ENCODE results near the gene ADAMTS2.

The ADAMTS2 gene

DNA sequence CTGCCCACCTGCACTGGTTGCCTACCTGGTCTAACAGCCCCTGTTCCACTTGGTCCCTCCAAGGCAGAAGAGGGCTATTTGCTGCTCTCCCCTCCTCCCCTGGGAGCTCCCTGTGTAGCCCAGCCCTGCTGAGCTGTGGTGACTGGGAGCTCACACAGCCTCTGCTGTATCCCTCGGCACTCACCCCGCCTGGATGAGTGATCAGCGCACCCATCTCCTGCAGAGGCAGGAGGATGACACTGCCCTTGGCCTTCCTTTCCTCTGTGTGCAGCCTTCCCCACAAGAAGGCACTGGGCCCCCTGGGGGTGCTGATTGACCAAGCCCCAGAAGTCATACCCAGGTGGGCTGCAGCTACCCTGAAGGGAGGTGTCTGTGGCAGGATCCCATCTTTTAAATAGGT, 134.2 kb downstream of the ADAMTS2 start:
- no peak for DNase-seq

DNA sequence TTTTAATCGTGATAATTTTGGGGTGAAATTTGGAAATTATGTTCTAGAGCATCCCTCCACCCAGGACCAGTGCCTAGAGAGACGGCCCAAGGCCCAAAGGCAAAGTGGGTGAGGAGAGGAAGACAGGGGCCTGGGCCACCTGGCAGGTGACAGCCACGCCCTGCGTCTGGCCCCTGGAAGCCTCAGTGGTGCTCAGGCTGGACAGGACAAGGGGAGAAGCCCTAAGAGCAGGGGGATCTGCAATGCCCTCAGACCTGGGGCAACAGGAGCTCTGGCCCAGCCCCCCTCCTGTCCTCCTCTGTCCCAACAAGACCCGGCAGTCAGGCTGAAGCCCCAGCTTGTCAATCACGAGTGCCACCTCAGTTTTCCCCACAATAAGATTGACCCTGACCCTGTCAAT, 134.8 kb downstream of the ADAMTS2 start:
- no peak for DNase-seq

DNA sequence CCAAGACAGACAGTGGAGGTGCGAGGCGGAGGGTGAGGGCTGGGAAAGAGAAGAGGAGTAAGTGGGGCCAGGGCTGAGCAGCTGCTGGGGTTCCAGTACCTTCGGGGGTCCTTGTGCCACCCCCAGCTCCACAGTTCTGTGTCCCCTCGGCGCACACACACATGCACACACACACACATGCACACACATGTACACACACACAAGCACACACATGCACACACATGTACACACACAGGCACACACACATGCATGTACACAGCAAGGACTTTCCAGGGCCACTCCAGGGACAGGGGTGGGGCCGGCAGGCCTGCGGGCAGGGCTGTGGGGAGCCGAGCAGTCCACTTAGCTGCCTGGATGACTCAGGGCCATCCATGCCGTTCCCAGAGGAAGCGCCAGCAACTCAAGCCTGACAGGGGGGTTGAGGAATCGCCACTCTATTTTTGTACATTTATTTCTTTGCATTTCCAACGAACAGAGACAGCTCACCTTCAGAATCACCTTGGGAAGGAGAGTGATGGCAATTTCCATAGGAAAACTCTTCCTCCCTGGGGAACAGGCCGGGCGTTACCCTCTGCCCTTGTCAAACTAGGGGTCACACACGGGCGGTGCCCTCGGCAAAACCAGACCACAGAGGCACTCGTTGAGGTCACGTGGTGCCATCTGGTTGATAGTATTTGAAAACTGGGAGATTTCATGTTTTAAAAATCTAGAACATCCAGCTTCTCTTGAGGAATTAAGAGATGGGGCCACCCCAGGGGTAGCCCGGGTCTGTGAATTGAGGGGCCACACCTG, 135.7 kb downstream of the ADAMTS2 start:
- no peak for DNase-seq

DNA sequence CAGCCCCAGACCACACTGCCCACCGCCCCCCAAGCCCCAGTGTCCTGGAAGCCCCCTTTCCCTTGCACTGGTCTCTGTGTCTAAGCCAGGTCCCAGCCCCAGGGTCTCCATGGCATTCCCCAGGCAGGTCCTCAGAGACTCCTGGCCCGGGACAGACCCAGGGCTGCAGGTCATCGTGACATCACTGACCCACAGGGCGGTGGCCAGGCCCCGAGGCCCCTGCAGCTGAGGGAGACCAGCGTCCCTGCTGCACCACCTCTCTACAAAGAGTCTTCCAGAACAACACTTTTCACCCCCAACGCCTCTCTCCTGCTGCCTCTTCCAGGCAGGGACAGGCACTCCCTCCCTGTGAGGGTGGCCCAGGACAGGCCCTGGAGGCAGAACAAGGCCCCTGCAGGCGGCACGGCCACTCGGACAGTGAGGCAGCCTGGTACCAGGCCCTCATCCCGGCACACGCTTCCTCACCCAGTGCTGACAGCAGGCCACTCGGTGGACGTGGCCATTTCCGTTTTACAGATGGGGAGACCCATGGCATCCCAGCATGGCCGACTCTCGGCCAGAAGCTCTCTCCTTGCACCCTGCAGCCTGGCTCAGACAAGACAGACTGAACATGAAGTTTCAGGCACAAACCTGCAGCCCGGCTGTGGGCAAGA, 136.4 kb downstream of the ADAMTS2 start:
- DNase-seq = no peak

DNA sequence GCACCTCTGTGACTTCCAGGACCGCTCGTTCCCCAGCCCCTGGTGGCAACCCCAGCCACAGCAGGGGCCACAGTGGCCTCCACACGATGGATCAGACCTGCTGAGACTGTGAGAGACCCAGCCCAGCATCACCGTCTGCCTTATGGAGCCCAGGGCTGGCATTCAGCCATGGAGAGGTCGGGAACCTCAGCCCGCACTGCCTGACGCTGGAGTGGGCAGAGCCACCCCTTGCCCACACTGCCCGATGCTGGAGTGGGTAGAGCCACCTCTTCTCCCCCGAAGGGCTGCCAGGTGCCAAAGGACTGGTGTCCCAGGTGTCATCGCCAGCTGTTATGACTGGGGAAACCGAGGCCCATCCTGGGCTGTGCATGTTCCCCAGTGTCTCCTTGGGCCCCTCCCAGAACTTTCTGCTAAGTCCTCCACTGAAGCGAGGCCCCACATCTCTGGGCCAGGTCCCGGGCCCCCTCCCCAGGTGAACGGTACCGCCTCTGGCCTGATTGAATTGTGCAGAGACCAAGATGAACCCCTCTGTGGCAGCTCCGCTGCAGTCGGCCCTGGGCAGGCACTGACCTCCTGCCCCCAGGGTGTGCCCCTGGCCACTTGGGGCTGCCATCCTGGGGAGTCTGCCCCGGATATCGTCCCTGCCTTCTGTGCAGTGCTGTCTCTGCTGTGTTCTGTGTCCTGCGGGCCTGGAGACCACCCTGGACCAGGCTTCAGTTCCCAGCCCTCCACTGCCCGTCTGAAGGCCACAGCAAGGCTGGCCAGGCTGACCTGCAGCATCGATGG, 137.1 kb downstream of the ADAMTS2 start:
- DNase-seq = no peak

DNA sequence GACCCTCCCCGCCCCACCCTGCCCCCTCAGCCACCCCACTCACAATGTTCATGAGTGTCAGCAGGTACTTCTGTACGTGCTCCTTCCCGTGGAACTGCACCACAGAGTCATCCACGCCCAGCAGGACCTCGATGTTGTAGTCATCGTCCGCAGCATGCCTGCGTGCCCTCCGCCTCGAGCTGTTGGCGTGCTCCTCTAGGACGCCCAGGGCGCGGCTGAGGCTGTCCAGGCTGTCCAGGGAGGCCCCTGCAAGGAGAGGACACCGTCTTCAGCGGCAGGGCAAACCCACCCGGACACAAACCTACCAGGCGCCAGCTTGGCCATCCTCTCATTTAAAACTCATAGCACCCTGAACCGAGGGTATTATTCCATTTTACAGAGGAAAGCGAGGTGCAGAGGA, 137.8 kb downstream of the ADAMTS2 start:
- no peak for DNase-seq

DNA sequence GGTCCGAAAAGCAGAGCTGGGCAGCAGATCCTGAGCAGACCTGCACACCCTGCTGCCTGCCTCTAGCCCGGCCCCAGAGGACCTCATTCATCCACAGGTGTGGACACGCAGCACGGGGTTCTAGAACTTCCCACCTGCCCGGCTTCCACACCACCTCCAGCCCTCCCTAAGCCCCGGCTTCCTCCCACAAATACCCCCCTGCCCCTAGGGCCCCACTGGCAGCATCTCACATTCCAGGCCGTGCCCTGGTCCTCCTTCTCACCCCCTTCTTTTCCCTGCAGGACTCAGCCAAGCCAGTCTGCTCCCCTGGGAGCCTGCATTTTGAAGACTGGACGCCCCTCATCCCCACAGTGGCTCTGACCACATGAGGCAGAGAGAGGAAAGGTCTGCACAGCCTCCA, 138.9 kb downstream of the ADAMTS2 start:
- no peak for DNase-seq

DNA sequence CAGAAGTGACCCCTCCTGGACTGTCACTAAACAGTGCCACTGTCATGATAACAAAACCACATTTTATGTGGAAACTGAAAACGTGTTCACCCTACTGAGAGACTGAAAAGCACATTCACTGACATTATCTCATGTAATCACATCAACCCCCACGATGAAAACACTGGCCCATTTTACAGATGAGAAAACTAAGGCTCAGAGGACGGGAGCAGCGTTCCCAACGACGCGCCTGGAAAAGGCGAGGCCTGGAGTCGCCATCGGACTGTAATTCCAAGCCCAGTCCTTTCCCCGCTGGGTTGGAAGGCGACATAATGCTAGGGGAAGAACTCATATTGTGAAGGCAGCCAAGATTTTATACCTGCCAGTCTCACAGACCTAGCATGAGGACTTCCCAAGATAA, 140.0 kb downstream of the ADAMTS2 start:
- DNase-seq = no peak

DNA sequence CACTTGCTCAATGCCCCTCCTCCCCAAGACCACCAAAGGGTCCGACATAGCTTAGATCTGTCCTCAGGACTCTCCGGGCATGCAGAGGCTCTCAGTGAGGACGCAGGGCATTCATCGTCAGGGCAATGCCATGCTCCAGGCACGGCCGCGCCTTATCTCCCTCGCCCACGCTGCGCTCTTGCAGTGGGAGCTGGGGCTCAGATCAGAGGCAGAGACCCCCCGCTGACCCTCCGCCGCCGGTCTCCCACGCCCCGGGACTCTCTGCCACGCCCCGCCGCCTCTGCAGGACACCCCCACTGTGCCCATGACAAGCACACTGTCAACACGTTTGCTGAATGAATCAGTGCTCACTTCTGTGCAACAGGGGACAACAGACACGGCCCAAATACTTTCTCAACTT, 140.7 kb downstream of the ADAMTS2 start:
- DNase-seq = no peak

DNA sequence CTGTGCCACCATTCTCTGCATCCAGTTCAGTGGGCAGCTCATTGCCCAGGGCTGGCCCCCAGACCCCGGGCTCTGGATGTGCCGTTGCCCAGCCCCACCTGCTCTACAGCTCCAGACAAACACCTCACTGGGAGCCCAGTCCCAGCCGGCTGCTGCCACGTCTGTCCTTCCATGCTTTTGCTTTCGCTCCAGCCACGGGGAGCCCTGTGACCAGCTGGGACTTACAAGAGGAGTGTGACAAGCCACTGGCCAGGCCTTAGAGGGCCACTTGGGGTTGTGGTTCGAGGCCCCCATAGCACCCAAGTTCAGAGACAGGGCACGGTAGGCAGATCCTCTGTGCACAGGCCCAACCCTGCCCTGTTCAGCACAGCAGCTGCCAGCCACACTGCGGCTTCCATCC, 142.0 kb downstream of the ADAMTS2 start:
- DNase-seq = no peak

DNA sequence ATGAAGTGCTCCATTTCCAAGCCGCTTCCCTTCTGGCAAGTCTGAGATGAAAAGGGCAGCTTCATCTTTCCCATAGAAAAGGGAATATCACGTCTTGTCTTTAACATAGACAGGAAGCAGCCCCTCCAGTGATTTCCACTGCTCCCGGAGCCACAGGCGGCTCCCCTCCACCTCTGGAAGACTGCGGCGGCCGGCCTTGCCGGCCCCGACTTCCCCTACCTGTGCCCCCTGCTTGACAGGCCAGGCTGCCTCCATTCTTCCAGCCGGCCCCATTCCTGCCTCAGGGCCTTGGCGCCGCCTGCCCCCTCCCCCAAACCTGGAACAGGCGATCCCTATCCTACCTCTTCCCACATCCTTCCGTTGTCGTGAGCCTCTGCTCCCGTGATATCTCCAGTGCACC, 143.3 kb downstream of the ADAMTS2 start:
- DNase-seq = no peak

DNA sequence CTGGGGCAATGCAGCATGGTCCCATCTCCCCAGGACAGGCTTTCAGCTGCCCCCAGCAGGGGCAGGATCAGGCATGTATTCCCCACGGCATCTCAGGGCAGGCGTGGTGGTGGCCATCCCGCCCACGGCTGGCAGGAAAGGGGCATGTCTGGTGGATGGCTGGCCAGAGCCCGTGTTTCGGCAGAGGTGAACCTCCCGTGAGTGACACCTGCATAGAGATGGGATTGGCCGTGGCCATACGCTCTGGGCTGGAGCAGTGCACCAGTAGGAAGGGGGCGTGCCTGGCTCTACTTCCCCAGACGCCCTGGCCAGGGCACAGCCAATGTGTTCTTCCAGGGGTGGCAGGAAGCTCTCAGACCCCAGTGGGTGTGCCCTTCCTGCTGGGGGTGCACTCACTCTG, 146.0 kb downstream of the ADAMTS2 start:
- no peak for DNase-seq

DNA sequence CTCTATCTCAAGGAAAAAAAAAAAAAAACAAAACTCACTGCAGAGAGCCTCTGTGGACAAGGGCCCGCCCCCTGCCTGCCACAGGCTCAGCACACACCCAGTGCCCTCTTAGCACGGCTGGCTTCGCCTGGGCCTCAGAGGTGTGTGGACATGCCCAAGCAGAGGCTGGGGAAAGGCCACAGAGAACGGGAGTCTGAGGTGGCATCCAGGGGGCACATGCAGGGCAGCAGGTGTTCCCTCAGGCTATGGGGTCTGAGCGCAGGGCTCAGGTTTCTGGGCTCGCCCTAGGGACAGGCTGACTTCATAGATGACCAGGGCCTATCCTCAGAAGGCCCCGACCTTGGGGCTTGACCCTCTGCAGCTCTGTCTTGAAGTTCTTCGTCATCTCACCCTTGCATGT, 146.4 kb downstream of the ADAMTS2 start:
- no peak for DNase-seq

DNA sequence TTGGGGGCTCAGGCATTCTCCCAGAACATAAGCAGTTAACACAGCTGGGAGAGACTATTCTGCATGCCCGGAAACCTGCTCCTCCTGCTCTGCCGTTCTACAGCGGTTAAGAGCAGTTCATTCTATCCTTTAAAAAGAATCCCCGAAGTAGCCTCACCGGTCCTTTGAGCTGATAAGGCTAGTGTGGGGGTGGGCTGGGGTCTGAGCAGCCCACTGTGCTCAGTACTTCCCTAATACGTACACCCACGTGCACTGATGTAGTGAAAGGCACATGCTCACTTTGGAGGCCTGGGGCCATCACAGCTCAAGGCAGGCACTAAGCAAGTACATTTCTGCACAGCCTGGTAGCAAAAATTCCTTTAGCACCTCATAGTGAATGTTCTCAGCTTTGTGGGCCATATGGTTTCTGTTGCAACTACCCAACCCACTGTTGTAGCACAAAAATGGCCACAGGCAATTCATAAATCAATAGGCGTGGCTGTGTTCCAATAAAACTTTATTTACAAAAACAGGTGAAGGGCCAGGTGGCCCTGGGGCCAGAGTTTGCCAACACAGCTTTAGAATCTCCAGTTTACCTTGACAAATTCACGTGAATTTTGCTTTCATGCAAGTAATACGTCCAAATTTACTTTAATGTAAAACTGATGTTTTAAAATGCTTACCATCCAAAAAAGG, 148.7 kb downstream of the ADAMTS2 start:
- no peak for DNase-seq

DNA sequence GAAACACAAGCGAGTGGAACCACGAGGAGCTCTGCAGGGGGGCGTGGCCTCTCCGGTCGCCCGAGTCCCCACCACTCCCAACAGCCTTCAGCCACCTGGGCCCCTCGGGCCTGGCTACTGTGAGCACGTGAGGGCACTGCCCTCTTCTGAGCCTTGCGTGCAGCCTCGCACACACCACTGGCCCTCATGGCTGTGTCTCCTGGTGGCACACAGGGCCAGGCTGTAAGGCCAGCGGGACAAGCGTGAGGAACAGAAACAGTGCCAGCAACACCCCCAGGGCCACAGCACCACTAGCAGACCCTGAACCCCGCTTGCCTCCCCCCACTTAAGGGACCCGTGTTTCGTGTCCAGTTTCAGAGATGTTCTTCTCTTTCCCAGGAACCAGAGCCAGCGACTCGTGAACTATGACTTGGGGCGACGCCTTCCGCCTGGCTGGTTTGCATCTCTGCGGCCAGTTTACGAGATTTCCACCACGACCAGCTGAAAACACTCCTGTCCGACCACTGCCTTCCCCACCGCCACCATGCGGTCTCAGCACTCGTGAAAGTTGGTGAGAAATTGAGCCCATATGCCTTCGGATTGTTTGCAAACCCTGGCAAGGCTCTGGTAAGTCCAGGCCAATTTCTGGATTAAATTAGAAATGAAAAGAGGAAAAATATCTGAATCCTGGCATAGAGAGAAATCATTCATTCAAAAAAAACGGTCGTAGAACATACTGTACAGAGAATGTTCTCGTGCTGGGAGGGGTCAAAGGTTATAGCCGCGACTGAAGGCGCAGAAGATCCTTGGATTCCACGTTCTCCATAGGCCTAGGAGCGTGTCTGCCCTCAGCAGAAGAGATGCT, 149.5 kb downstream of the ADAMTS2 start:
- DNase-seq = no peak

DNA sequence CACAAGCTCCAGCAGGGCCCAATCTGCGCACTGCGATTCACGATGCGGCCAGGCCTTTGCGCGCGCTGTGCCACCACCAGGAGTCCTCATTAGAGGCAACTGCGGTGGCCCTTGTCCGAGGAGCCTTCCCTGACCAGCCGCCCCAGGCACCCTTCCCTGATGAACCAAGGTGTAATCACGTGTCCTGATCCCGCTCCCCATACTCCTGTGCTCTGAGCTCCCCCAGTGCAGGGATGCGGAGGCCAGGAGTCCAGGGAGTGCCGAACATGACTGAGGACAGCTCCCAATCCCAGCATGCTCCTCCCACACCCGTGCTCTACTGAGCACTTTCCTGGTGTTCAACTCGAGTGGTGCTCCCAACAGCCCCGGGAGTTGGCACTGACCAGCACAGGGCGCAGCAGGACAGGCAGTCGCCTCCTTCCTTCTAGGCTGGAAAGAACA, 150.3 kb downstream of the ADAMTS2 start:
- no peak for DNase-seq

DNA sequence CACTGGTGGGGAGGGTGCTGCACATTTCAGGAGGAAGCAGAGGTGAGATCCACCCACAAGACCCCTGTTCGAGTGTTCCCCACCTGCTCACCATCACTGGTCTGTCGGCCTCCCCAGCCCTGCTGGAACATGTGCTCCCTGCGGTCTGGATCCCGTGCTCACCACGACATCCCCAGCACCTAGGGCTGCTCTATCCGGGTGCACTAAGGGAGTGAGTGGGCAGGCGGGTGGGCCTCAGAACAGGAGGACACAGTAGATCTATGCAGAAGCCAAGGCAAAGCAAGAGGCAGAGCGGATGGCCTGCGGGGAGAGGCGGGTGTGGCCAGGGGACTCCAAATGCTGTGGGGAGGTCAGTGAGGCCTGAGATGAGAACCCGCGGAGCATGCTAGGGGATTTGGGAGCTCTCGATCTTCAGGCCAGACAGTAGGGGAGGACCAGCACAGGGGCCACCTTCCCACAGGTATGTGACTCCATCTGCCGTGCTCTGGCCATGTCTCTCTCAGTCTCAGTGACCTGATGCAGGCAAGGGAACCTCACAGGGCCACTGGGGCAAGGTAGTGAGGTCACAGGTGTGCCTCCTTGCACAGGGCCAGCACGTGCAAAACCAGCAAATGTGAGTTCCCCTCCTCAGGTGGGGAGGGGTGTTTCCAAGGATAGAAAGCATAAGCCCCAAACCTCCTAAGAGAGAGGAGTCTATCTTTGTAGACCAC, 150.9 kb downstream of the ADAMTS2 start:
- DNase-seq = no peak

DNA sequence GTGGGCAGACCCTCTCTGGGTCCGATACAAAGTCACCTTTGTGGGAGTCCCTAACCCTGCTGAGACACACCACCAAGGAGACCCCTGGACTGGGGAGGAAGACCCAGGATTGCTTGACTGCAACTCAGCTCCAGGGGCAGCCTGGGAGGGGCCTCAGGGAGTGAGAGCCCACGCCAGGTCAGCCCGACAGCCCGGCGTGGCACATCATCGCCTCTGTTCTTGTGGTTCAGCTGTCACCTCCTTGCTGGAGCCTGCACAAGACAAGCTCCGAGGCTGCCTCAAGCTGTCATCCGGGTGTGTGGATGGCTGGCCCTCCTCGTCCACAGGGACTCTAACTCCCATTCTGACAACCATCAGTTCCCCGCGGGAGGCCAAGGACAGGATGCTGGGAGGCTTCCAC, 151.5 kb downstream of the ADAMTS2 start:
- no peak for DNase-seq

DNA sequence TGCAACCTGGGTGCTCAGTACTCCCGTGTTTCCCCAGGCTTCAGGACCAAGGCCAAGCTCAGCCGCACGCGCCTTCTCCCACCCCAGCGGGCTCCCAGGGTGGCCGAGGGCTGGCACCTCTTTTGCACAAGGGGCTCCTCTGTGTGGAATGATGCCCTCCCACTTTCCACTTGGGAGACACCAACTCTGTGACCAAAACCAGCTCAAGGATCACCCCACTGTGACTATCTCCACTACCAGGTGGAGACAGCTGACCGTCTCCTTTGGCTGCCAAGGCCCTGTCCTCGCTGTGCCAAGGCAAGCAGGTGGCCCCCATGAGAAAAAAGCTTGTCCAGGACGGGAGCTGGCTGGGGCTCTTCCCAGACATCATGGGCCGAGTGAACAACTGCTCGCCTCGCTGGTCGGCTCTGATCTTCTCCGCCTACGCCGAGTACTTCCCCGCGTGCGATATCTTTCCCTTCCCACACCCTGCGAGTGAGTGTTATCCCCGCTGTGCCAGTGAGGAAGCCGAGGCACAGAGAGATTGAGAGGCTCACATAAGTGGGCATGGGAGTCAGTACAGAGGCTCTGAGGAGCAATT, 152.3 kb downstream of the ADAMTS2 start:
- no peak for DNase-seq

DNA sequence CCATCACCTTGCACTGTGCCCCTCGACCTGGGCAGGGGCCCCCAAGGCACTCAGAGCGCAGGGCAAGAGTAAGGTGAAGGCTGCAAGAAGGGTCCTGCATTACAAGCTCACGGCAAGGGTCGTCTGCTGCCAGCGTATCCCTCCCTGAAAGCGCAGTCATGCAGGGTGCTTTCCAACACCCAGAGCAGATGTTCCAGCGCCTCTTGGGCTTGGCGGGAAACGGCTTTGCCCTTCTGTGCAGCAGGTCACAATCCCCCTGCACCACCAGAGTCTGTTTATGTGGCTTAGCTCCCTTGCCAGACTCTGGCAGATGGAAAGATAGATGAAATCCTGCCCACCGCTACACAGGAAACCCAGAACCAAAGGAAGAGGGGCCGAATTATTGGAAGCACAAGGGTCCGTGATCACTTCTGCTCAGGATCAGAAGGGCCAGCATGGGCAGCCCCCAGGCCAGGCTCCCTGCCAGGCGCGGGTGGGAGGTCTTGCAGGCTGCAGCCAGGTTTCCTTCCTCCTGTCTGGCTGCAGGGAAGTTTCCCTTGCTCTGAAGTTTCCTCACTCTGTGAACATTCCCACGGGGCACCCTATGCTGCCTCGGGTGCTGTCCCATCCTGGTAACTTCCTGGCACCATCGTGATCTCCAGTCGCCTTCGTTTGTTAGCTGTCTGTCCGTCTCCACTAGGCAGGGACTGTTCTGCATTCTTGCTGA, 152.9 kb downstream of the ADAMTS2 start:
- no peak for DNase-seq
